HCEC 1CT (cell line): ENCODE data around the gene NFAT5.
A peak's percentile ranks its signal among the peaks of the same experiment; 100 is the strongest.
"Not testable (repeated sequence)": the region's sequence is repeated elsewhere in the genome, so short reads cannot be mapped to it uniquely, and the experiment has no call there.

Experiments
- DNase-seq: peaks from one replicate; pipeline ENCODE4 v3.0.0-alpha.2; 2017

Gene NFAT5

DNA sequence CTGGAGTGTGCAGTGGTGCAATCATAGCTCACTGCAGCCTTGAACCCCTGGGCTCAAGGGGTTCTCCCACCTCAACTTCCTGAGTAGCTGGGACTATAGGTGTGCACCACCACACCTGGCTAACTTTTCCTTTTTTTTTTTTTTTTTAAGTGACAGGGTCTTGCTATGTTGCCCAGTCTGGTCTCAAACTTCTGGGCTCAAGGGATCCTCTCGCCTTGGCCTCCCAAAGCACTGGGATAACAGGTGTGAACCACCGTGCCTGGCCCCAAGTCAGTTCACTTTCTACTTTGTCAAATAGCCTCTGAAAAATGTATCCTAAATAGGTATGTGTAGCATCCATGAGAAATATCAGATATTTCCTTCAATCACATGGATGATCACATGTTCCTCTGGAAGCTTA lies 9.9 kb upstream of the NFAT5 start:
- DNase-seq, result no peak

GRCh38 chr16:69559164-69559563 lies 6.6 kb upstream of the NFAT5 start:
- no peak for DNase-seq

GRCh38 chr16:69561367-69561766 lies 4.4 kb upstream of the NFAT5 start:
- not testable (repeated sequence) for DNase-seq

GRCh38 chr16:69561901-69562300 lies 3.9 kb upstream of the NFAT5 start:
- no peak for DNase-seq

DNA sequence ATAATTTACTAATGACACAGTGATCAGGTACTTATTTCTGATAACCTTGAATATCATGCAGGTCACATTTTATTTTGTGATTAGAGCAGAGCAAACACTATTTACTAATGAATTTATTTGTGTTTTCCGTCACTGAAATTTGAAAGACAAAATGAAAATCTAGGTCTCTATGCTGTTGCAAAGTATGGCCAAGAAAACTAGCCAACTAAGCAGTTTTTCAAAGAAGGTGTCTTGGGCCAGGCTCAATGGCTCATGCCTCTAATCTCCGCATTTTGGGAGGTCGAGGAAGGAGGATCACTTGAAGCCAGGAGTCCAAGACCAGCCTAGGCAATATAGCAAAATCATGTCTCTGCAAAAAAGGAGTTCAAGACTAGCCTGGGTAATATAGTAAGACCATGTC lies 3.0 kb upstream of the NFAT5 start:
- DNase-seq, result no peak

DNA sequence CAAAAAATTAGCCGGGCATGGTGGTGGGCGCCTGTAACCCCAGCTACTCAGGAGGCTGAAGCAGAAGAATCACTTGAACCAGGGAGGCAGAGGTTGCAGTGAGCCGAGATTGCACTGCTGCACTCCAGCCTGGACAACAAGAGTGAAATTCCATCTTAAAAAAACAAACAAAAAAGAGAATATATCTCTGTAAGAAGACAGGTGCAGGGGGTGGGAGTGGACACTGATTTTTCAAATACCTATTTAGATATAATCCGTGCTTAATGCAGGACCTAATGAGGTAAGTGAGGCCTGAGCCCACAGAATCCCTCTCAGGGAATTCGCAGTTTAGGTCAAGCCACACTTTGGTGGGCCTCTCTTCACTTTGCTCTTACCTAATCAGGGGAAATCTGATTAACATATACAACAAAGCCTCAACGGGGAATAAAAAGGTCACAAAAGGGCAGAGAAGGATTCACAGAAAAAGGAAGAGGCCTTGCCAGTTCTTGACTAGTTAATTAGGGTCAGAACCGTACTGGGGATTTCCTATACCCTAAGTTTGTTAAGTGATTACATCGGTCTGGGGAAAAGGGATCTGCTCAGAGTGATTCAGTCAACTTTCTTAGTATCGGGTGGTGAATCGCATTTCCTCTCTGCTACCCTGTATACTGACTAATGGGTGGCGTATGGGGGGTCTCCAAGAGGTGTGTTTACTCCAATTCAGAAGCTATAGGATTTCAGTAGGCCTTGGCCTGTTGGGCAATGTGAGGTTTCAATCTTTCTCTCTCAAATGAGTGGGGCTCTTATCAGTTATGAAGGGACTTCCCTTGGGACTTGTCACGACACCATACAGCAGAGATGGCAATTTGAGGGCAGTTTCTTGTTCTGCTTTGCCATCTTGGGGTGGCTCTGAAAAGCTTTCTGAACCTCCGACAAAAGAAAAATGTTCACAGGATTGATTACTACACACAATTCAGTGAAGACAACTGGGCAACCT lies 1.9 kb upstream of the NFAT5 start:
- DNase-seq, result peak; percentile 17

- DNase-seq, result peak; percentile 9
Observed at GRCh38 chr16:69564845-69565670, 708 bp upstream of the NFAT5 start.

GRCh38 chr16:69566240-69566980 lies 644 bp downstream of the NFAT5 start:
- peak; percentile 74 for DNase-seq

DNA sequence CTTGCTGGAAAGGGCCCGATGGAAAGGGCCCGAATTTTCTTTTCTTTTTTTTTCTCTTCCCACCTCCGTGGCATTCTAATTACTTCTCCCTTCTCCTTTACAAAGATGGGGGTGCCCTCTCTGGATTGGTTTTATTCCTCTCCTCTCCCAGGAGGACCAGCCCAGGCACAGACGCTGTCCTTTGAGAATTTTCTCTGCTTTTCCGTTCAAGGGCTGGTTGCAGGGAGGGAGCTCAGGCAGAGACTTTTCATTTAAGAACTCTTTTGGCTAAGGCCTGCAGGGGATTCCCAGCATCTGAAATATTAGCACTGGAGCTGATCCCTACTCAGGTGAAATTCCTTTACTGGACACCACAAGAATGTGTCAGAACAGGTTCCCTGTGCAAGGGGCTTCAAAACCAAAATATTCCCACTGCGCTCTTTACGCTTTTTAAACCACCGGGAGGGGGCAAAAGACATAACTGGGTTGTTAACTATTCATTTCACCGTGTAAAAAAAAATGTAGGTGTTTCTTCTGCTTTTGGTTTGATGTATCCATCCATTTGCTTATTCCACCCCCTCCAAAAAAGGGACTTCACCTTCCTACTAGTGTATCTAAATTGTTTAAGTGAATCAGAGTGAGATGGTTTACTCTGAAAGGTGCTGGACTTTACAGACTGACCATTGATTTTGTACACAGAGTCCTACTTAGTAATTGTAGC lies 1.4 kb downstream of the NFAT5 start:
- DNase-seq, result no peak

DNA sequence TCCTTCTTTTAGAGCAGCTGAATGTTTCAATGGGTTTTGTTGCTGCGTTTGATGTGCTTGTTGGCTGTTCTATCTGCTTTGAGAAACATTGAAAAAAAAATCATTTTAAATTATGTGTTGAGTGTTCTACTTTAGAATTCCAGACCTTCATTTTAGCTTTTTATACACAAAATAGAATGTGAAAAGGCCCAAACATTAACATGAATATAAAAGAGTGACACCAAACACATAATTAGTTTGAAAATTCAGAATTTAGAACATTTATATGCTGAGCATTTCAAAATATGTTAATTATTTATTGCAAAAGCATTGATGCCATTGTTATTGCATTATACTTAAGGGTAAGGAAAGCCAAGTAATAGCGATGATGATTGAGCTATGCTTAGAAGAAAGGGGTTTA lies 2.9 kb downstream of the NFAT5 start:
- DNase-seq, result no peak

DNA sequence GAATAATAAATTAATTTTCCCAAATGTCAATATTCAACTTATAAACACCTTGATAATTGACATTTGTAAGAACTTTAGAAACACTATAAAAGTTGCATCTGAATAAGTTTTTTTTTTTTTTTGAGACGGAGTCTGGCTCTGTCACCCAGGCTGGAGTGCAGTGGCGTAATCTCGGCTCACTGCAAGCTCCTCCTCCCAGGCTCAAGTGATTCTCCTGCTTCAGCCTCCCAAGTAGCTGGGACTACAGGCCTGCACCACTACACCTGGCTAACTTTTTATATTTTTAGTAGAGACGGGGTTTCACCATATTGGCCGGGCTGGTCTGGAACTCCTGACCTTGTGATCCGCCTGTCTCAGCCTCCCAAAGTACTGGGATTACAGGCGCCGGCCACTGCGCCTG lies 13.0 kb downstream of the NFAT5 start:
- DNase-seq, result not testable (repeated sequence)

- DNase-seq, result no peak
Observed at GRCh38 chr16:69579783-69580481, 14.2 kb downstream of the NFAT5 start.

GRCh38 chr16:69581297-69581696 lies 15.5 kb downstream of the NFAT5 start:
- no peak for DNase-seq

DNA sequence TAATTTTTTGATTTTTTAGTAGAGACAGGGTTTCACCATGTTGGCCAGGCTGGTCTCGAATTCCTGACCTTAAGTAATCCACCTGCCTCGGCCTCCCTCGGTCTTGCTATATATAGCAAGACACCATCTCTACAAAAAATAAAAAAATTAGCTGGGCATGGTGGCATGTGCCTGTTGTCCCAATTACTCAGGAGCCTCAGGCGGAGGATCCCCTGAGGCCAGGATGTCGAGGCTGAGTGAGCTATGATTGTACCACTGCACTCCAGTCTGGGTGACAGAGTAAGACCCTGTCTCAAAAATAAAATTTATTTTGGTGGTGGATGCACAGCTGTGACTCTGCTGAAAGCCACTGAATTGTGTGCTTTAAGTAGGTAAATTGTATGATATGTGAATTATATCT lies 18.7 kb downstream of the NFAT5 start:
- not testable (repeated sequence) for DNase-seq

DNA sequence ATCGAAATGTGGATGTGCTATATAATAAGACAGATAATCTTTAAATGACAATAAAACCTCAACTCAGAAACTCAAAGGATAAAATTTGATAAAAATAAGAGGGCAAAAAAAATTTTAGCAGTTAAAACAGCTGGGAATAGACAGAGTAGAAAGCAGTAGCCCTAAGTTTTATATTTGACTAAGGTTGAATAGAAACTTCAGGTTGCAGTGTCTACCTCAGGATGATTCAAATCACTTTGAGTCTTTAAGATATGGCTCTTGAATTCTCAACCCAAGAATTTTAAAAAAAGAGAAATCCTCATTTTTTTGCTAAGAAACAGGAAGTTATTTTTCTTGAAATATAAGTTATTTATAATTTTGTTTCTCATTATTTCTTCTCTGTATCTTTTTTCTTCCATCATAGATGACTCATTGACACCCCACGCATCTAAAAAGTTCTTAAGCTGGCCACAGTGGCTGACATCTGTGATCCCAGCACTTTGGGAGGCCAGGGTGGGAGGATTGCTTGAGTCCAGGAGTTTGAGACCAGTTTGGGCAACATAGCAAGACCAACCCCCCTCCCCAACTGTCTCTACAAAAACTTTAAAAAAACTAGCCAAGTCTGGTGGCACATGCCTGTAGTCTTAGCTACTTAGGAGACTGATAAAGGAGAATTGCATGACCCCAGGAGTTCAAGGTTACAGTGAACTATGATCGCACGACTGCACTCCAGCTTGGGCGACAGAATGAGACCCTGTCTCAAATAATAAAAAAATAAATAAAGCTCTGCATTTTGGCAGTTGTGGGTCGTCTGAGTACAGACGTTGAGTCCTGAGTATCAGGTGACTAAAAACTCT lies 23.9 kb downstream of the NFAT5 start:
- DNase-seq, result peak; percentile 17

DNA sequence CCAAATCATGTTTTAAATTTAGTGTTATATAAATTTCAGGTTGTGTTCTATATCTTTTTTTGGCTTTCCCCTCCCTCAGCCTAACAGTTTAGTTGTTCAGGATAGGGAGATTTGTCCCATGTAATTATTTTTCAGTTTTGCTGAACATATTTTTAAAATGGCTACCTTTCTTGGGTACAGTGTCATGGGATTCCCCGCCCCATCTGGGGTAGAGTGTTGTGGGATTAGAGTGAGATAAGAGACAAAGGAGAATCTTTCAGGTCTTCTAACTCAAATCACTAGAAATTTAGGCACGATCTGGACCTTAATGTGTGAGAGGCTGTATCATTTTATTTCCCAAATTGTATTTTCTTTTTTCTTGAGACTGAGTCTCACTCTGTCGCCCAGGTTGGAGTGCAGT lies 24.8 kb downstream of the NFAT5 start:
- DNase-seq, result no peak

- no peak for DNase-seq
Observed at GRCh38 chr16:69593751-69594255, 28.0 kb downstream of the NFAT5 start.

DNA sequence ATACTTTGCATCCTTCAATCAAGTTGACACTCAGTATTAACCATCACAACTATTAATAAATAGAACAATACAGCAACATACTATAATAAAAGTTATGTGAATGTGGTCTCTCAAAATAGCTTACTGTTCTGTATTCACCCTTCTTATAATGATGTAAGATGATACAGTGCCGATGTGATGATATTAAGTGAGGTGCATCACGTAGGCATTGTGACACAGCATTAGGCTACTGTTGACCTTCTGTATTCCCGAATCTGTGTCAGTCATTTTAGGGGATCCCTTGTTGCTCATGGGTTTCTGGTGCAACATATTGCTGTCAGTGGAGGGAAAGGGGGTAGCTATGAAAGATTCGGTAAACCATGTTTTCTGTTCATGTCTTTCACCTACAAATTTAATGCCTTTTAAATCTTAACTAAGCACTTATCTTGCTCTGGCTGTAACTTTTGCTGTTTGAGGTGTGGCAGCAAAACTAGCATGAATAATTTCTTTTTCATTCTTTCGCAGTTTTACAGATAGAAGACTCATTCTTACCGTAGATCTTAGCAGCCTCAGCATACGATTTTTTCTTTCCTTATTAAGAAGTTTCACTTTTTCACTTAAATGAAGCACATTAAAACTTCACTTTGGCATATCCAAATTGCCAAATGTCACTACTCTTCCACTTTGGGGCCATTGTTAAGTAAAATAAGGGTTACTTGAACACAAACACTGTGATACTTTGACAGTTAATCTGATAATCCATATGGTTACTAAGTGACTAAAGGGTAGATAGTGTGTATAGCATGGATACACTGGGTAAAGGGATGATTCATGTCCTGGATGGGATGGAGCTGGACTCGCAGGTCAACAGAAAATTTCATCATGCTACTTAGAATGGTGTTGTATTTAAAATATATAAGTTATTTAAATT lies 29.6 kb downstream of the NFAT5 start:
- DNase-seq, result peak; percentile 80

DNA sequence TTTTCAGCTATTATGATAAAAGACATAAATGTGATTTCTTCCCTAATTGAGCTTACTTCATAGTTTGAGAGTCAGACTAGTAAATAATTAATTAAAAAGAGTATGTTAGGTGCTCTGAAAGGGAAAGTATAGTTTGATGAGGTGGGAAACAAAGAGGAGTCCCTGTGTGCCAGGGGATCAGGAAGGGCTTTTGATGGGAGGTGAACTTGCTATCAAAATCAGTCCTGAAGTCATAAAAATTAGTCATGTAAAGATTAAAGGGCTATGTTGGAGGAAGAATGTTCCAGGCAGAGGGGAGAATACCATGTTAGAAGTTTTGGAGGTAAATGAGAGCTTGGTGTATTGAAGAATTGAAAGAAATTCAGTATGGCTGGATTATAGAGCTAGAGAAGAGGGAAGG lies 31.0 kb downstream of the NFAT5 start:
- DNase-seq, result no peak

DNA sequence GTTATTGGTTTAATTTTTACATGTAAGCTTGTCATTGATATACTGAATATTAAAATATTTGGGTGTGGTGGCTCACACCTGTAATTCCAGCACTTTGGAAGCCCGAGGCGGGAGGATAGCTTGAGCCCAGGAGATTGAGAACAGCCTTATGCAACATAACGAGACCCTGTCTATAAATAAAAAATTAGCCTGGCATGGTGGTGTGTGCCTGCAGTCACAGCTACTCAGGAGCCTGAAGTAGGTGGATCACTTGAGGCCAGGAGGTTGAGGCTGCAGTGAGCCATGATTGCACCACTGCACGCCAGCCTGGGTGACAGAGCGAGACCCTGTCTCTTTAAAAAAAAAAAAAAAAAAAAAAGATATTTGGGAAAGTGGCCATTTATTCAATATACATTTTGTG lies 32.3 kb downstream of the NFAT5 start:
- DNase-seq, result no peak
